IMR-90 (cell line): ENCODE results near the gene PCYT2. TPM values are rescaled to one million over a fixed set of nuclear protein-coding genes. Genes with fewer than 3 reads are reported as not detected.
A peak's percentile ranks its signal among the peaks of the same experiment; 100 is the strongest.

Experiments
- ATAC-seq: fragments of 200-7000 bp; cut with Tn5 transposase; 2 replicates; pipeline ENCODE4 v1.9.1; 2020; ENCODE audit warnings: low read depth, mild to moderate bottlenecking, moderate library complexity
- BruUV-seq: library from RNA; stranded (reverse); fragments of 400-500 nt; replicated peaks from 2 replicates; lab custom pipeline; 2021; lab: Mats Ljungman, UMichigan
- CTCF ChIA-PET: fragments of 300-600 bp; formaldehyde crosslinking; extraction: SDS; loops from one replicate; lab custom pipeline; 2021; ENCODE audit warnings: antibody characterized with exemption; lab: Yijun Ruan, JAX
- POLR2A ChIA-PET: fragments of 300-600 bp; sonication (Branson Sonifier 250); formaldehyde crosslinking; loops from one replicate; lab custom pipeline; 2022; ENCODE audit warnings: antibody characterized with exemption; ENCODE audit not compliant: unreplicated experiment; lab: Charles Lee
- DNase-seq: peaks from one replicate; pipeline ENCODE4 v3.0.0; 2013
- H2AFZ ChIP-seq: replicated peaks from 2 replicates; pipeline ENCODE3; 2013; ENCODE audit warnings: low read length, mild to moderate bottlenecking; ENCODE audit not compliant: poor library complexity
- H2AK5ac ChIP-seq: 2 replicates; pipeline ENCODE4 v1.6.1; 2013; ENCODE audit warnings: low read depth, low read length, inconsistent platforms
- H2AK9ac ChIP-seq: replicated peaks from 2 replicates; pipeline ENCODE3; 2013; ENCODE audit warnings: mild to moderate bottlenecking, low read depth, low read length, moderate library complexity; ENCODE audit not compliant: poor library complexity
- H2BK120ac ChIP-seq: 2 replicates; pipeline ENCODE4 v1.6.1; 2013; ENCODE audit warnings: low read depth, low read length, inconsistent platforms
- H2BK15ac ChIP-seq: 3 replicates; pipeline ENCODE4 v1.6.1; 2013; ENCODE audit warnings: low read depth, low read length, inconsistent platforms
- H2BK20ac ChIP-seq: 2 replicates; pipeline ENCODE4 v1.6.1; 2013; ENCODE audit warnings: low read depth, mild to moderate bottlenecking, inconsistent platforms, low read length, moderate library complexity
- H2BK5ac ChIP-seq: 2 replicates; pipeline ENCODE4 v1.6.1; 2013; ENCODE audit warnings: mild to moderate bottlenecking, low read depth, low read length, inconsistent platforms; ENCODE audit not compliant: poor library complexity, severe bottlenecking
- H3K14ac ChIP-seq: replicated peaks from 2 replicates; pipeline ENCODE4 v1.6.1; 2013; ENCODE audit warnings: low read depth, low read length, inconsistent platforms
- H3K18ac ChIP-seq: 2 replicates; pipeline ENCODE4 v1.6.1; 2013; ENCODE audit warnings: low read depth, low read length, control low read depth
- H3K23ac ChIP-seq: 2 replicates; pipeline ENCODE4 v1.6.1; 2013; ENCODE audit warnings: low read depth, low read length, inconsistent platforms
- H3K27ac ChIP-seq: 2 replicates; pipeline ENCODE4 v1.5.1; 2013; ENCODE audit warnings: mild to moderate bottlenecking, control low read depth, low read length; ENCODE audit not compliant: insufficient read depth
- H3K27me3 ChIP-seq: 2 replicates; pipeline ENCODE4 v1.6.1; 2013; ENCODE audit warnings: low read length; ENCODE audit not compliant: control insufficient read depth, insufficient read depth
- H3K36me3 ChIP-seq: 2 replicates; pipeline ENCODE4 v1.6.1; 2013; ENCODE audit warnings: low read length, mixed read lengths; ENCODE audit not compliant: control insufficient read depth, insufficient read depth
- H3K4ac ChIP-seq: 2 replicates; pipeline ENCODE4 v1.6.1; 2013; ENCODE audit warnings: low read depth, low read length, inconsistent platforms
- H3K4me1 ChIP-seq: 2 replicates; pipeline ENCODE4 v1.6.1; 2013; ENCODE audit warnings: low read length, mixed read lengths; ENCODE audit not compliant: control insufficient read depth, insufficient read depth
- H3K4me2 ChIP-seq: 2 replicates; pipeline ENCODE4 v1.6.1; 2013; ENCODE audit warnings: low read depth, mild to moderate bottlenecking, control low read depth, low read length, moderate library complexity
- H3K4me3 ChIP-seq: 2 replicates; pipeline ENCODE4 v1.5.1; 2013; ENCODE audit warnings: low read depth, mild to moderate bottlenecking, control low read depth, low read length, moderate library complexity; ENCODE audit not compliant: insufficient read depth
- H3K56ac ChIP-seq: 2 replicates; pipeline ENCODE4 v1.6.1; 2013; ENCODE audit warnings: low read length, inconsistent platforms; ENCODE audit not compliant: insufficient read depth; ENCODE audit errors: extremely low read depth
- H3K79me1 ChIP-seq, 2 experiments: 2 replicates each; pipeline ENCODE4 v1.6.1; 2013; ENCODE audit warnings: low read length in 2 of 2, inconsistent platforms in 1 of 2, low read depth in 1 of 2
- H3K9ac ChIP-seq: 2 replicates; pipeline ENCODE4 v1.6.1; 2013; ENCODE audit warnings: low read depth, low read length, control low read depth
- H3K9me1 ChIP-seq: 2 replicates; pipeline ENCODE4 v1.6.1; 2013; ENCODE audit warnings: low read length, inconsistent platforms; ENCODE audit not compliant: insufficient read depth
- H3K9me3 ChIP-seq: 2 replicates; pipeline ENCODE4 v1.6.1; 2013; ENCODE audit warnings: low read length; ENCODE audit not compliant: control insufficient read depth, insufficient read depth
- H4K20me1 ChIP-seq: 2 replicates; pipeline ENCODE4 v1.6.1; 2013; ENCODE audit warnings: low read length, inconsistent platforms; ENCODE audit not compliant: insufficient read depth
- H4K5ac ChIP-seq: 2 replicates; pipeline ENCODE4 v1.6.1; 2013; ENCODE audit warnings: mild to moderate bottlenecking, low read depth, low read length, control low read depth
- H4K8ac ChIP-seq, 2 experiments: 2 replicates each; pipeline ENCODE4 v1.6.1; 2013; ENCODE audit warnings: low read depth in 2 of 2, low read length in 2 of 2, control low read depth in 1 of 2, inconsistent platforms in 1 of 2
- H4K91ac ChIP-seq: 2 replicates; pipeline ENCODE4 v1.6.1; 2013; ENCODE audit warnings: low read depth, low read length, inconsistent platforms; ENCODE audit not compliant: insufficient read depth
- BHLHE40 ChIP-seq: fragments of 150-350 bp; IDR thresholded peaks from 2 replicates; pipeline ENCODE4 v1.6.1; 2016; ENCODE audit warnings: mild to moderate bottlenecking, low read depth, low read length
- CEBPB ChIP-seq: IDR thresholded peaks from 2 replicates; pipeline ENCODE4 v1.6.1; 2012; ENCODE audit warnings: low read depth, low read length, improper control_type of control experiment
- CHD1 ChIP-seq: IDR thresholded peaks from 2 replicates; pipeline ENCODE4 v1.6.1; 2012; ENCODE audit warnings: low read depth, low read length, improper control_type of control experiment
- ELK1 ChIP-seq: fragments of 150-350 bp; IDR thresholded peaks from 2 replicates; pipeline ENCODE4 v1.6.1; 2016; ENCODE audit warnings: low read depth, mild to moderate bottlenecking, low read length, moderate library complexity, borderline replicate concordance
- FOS ChIP-seq: fragments of 150-350 bp; IDR thresholded peaks from 2 replicates; pipeline ENCODE4 v1.6.1; 2016; ENCODE audit warnings: low read depth, low read length
- MAFK ChIP-seq: IDR thresholded peaks from 2 replicates; pipeline ENCODE4 v1.6.1; 2012; ENCODE audit warnings: low read depth, low read length, improper control_type of control experiment
- MAZ ChIP-seq: IDR thresholded peaks from 2 replicates; pipeline ENCODE4 v1.6.1; 2012; ENCODE audit warnings: low read depth, mild to moderate bottlenecking, low read length, improper control_type of control experiment, moderate library complexity, borderline replicate concordance
- MXI1 ChIP-seq: IDR thresholded peaks from 2 replicates; pipeline ENCODE4 v1.6.1; 2012; ENCODE audit warnings: low read depth, mild to moderate bottlenecking, low read length, moderate library complexity, borderline replicate concordance
- NFE2L2 ChIP-seq: fragments of 150-350 bp; IDR thresholded peaks from 2 replicates; pipeline ENCODE4 v1.6.1; 2016; ENCODE audit warnings: low read depth, mild to moderate bottlenecking, low read length
- POLR2A ChIP-seq: IDR thresholded peaks from 2 replicates; pipeline ENCODE4 v1.6.1; 2012; ENCODE audit warnings: mild to moderate bottlenecking, low read depth, low read length
- RAD21 ChIP-seq: IDR thresholded peaks from 2 replicates; pipeline ENCODE4 v1.6.1; 2012; ENCODE audit warnings: low read length, improper control_type of control experiment
- RCOR1 ChIP-seq: IDR thresholded peaks from 2 replicates; pipeline ENCODE4 v1.6.1; 2012; ENCODE audit warnings: mild to moderate bottlenecking, low read length, improper control_type of control experiment; ENCODE audit not compliant: insufficient replicate concordance
- RFX5 ChIP-seq: IDR thresholded peaks from 2 replicates; pipeline ENCODE4 v1.8.0; 2012; ENCODE audit warnings: low read depth, mild to moderate bottlenecking, low read length, moderate library complexity
- SMC3 ChIP-seq: fragments of 150-350 bp; IDR thresholded peaks from 2 replicates; pipeline ENCODE4 v1.6.1; 2016; ENCODE audit warnings: low read depth, mild to moderate bottlenecking, antibody characterized with exemption, low read length, moderate library complexity
- USF2 ChIP-seq: fragments of 150-350 bp; IDR thresholded peaks from 2 replicates; pipeline ENCODE4 v1.6.1; 2017; ENCODE audit warnings: mild to moderate bottlenecking, antibody characterized with exemption, low read length, low read depth
- WGBS, 2 experiments: methylation state at CpG; one replicate each; pipeline versions ENCODE4 v1.1.5 to v1.1.7; 2013; ENCODE audit warnings: missing lambda C conversion rate in 2 of 2; ENCODE audit not compliant: insufficient read length in 1 of 2; ENCODE audit errors: extremely low coverage in 2 of 2; 5-methylcytosine and 5-hydroxymethylcytosine counted together
- dilution Hi-C: fragments of 300-500 bp; cut with HindIII; formaldehyde crosslinking; loops from one replicate; pipeline ENCODE4 v1.14.3; 2018; ENCODE audit warnings: low sequenced_read_pairs; ENCODE audit not compliant: unreplicated experiment
- in situ Hi-C: fragments of 300-500 bp; cut with MboI; formaldehyde crosslinking; loops from 3 replicates; pipeline ENCODE4 v1.14.3; 2019; ENCODE audit warnings: low sequenced_read_pairs, inconsistent platforms, mixed read lengths
- intact Hi-C: fragments of 100-400 bp; cut with micrococcal nuclease; formaldehyde crosslinking; loops from 2 replicates; pipeline ENCODE4 v1.10.0; 2022
- polyA plus RNA-seq, 3 experiments: library from polyadenylated mRNA; depleted of rRNA; stranded (reverse); fragments of >200 nt; gene quantifications; 2 replicates each; pipeline ENCODE4 v1.2.3, GENCODE V29; 2012; ENCODE audit warnings: low replicate concordance in 1 of 3
- total RNA-seq: library from RNA; depleted of rRNA; stranded (reverse); fragments of >200 nt; gene quantifications from 2 replicates; pipeline ENCODE4 v1.2.3, GENCODE V29; 2012
- TF ChIP-seq, protein P1 (sequence below): conservative IDR thresholded peaks from 2 replicates; pipeline ENCODE4 v1.5.1; 2012; ENCODE audit warnings: mild to moderate bottlenecking, low read depth, low read length, improper control_type of control experiment

Gene PCYT2
- total and polyA plus RNA-seq, 2 of the 4 experiments (the other 2 are of a cell fraction) = 37.3 to 38.5 TPM

DNA sequence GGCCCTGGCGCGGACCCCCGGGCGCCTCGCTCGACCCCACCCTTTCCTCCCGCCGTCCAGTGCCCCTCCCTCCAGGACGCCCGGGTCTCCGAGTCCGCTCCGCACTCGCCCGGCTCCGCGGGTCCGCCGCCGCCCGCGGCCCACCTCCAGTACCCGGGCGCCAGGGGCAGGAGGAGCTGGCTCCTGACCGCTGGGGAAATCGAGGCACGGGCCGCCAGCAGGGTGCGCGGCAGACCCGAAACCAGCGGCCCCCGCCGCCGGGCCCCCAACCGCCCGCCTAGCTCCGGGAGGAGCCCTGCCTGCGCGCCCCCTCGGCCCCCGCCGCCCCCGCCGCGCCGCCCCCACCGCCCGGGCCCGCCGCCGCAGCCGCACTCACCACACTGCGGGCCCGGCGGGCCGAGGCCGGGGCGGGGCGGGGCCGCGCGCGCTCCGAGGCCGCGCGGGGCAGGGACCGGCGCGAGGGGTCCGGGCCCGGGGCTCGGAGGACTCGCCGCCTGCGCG lies 16.0 kb upstream of the PCYT2 start:
- Histone ChIP-seq H3K27me3 (no peaks in the 10 kb centered on the region), H2BK120ac (0 out of 2 replicates have a peak overlapping the region, but pooled peaks have one; percentile 1), H3K79me1 (peaks cover 17 to 50% of the 10 kb centered on the region in 2 experiments; a peak in 3 of 4 replicates), H3K4me1 (peaks cover 30% of the 10 kb centered on the region), H2AFZ (peak overlapping the region; percentile 92), H3K23ac (no peak overlapping the region), H3K18ac (no peak overlapping the region; the same call in 1 of the 2 replicates), H4K5ac (no peak overlapping the region), H3K27ac (peak overlapping the region; percentile 79), H3K4ac (peak overlapping the region; percentile 77), H2BK20ac (no peak overlapping the region), H2BK5ac (peak overlapping the region; percentile 71), H4K91ac (peak overlapping the region; percentile 43; the same call in 1 of the 2 replicates), H3K4me2 (no peak overlapping the region), H2AK9ac (peak overlapping the region; percentile 99), H3K56ac (peak overlapping the region; percentile 41; the same call in 1 of the 2 replicates), H3K9me1 (peaks cover 15% of the 10 kb centered on the region), H2AK5ac (no peak overlapping the region), H4K8ac (no peak overlapping the region; a peak in 1 of 4 replicates), H3K9ac (peak overlapping the region; percentile 62), H3K4me3 (peak overlapping the region; percentile 65), H2BK15ac (no peak overlapping the region), H3K9me3 (no peaks in the 10 kb centered on the region), H3K36me3 (peaks cover 4% of the 10 kb centered on the region; the same call in 1 of the 2 replicates), H3K14ac (no peak overlapping the region; the same call in 1 of the 2 replicates), H4K20me1 (peaks cover 45% of the 10 kb centered on the region)
- CTCF ChIA-PET = no interaction called here
- no TSS peak for BruUV-seq
- POLR2A ChIA-PET = no interaction called here
- intact Hi-C loops = no loop called here
- TF ChIP-seq NFE2L2 (no peak), SMC3 (no peak), RFX5 (no peak), RCOR1 (no peak), MXI1 (no peak), ELK1 (no peak), FOS (no peak), BHLHE40 (no peak), RAD21 (no peak), POLR2A (no peak), CEBPB (no peak), CHD1 (no peak), MAZ (no peak), USF2 (no peak), MAFK (no peak)
- TF ChIP-seq, protein P1, sequence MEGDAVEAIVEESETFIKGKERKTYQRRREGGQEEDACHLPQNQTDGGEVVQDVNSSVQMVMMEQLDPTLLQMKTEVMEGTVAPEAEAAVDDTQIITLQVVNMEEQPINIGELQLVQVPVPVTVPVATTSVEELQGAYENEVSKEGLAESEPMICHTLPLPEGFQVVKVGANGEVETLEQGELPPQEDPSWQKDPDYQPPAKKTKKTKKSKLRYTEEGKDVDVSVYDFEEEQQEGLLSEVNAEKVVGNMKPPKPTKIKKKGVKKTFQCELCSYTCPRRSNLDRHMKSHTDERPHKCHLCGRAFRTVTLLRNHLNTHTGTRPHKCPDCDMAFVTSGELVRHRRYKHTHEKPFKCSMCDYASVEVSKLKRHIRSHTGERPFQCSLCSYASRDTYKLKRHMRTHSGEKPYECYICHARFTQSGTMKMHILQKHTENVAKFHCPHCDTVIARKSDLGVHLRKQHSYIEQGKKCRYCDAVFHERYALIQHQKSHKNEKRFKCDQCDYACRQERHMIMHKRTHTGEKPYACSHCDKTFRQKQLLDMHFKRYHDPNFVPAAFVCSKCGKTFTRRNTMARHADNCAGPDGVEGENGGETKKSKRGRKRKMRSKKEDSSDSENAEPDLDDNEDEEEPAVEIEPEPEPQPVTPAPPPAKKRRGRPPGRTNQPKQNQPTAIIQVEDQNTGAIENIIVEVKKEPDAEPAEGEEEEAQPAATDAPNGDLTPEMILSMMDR = no peak
- peak; percentile 2 for ATAC-seq
- DNase-seq = no peak
- WGBS, 2 experiments = 0% methylated on average over 14 of the region's 78 CpGs; no CpG with 5 or more reads in 1 of the 2 experiments
- in situ Hi-C loops = no loop called here
- dilution Hi-C loops = no loop called here
